Transverse colon (tissue), 4 donors: ENCODE results near the gene HSPA6.
"Not testable (repeated sequence)": the region's sequence is repeated elsewhere in the genome, so short reads cannot be mapped to it uniquely, and the experiment has no call there.

Experiments
- EP300 ChIP-seq: sonication (generic); formaldehyde crosslinking; IDR thresholded peaks from one replicate; pipeline ENCODE4 v1.6.1; 2017; ENCODE audit warnings: antibody characterized with exemption, low read depth
- POLR2A ChIP-seq: fragments of 450-650 bp; IDR thresholded peaks from one replicate; pipeline ENCODE4 v1.6.1; 2016; ENCODE audit warnings: antibody characterized with exemption, mild to moderate bottlenecking, moderate library complexity
- POLR2AphosphoS5 ChIP-seq, 3 donors: sonication (generic); formaldehyde crosslinking; IDR thresholded peaks; one replicate each; pipeline ENCODE4 v1.6.1; 2016; ENCODE audit warnings: antibody characterized with exemption in 3 of 3
- TF ChIP-seq, protein P1 (sequence below), 5 experiments: fragments of 200-600 bp in 3 of 5; fragments of 450-650 bp in 2 of 5; sonication (generic) in 3 of 5; IDR thresholded peaks; 1 replicate in 2 of 5; 2 replicates in 3 of 5; pipeline ENCODE4 v1.5.1; 2016 to 2017; ENCODE audit warnings: antibody characterized with exemption in 5 of 5, inconsistent platforms in 3 of 5, mild to moderate bottlenecking in 2 of 5, moderate library complexity in 1 of 5

DNA sequence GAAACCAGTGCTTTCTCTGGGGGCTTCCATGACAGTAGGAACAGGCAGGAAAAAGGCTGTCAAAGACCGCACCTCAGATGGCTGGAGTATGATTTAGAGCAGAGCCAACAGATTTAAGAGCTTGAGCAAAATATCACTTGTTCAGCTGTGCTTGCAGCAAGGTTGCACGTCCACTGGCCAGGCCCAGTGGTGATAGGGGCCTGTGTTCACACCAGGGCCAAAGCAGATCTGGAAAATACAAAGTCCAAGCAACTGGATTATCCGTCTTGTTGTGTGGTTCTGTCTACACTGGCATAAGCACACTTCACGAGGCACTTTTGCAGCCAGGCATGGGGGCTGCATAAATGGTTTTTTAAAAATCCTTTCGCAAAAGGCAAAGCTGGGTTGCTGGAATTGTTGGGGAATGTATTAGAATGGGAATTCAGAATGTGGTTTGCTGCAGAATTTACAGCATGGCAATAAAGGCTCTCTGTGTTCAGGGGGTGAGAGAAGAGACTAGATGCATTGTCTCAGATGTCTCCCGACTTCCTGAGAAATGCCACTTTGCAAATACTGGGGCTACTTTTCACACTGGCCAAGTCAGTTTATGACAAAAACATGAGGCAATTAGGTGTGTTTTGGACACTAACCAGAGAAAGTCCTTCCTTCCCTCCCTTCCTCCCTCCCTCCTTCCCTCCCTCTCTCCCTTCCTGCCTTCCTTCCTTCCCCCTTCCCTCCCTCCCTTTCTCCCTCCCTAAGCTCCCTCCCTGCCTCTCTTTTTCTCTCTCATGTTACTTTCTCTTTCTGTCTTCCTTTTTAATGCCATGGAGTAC, 11.5 kb upstream of the HSPA6 start:
- not testable (repeated sequence) for TF ChIP-seq POLR2A; EP300; POLR2AphosphoS5 (IDR thresholded peaks at IDR 0.05)
- TF ChIP-seq, protein P1, sequence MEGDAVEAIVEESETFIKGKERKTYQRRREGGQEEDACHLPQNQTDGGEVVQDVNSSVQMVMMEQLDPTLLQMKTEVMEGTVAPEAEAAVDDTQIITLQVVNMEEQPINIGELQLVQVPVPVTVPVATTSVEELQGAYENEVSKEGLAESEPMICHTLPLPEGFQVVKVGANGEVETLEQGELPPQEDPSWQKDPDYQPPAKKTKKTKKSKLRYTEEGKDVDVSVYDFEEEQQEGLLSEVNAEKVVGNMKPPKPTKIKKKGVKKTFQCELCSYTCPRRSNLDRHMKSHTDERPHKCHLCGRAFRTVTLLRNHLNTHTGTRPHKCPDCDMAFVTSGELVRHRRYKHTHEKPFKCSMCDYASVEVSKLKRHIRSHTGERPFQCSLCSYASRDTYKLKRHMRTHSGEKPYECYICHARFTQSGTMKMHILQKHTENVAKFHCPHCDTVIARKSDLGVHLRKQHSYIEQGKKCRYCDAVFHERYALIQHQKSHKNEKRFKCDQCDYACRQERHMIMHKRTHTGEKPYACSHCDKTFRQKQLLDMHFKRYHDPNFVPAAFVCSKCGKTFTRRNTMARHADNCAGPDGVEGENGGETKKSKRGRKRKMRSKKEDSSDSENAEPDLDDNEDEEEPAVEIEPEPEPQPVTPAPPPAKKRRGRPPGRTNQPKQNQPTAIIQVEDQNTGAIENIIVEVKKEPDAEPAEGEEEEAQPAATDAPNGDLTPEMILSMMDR (IDR thresholded peaks at IDR 0.05) = not testable (repeated sequence)
